NCI-H2081 (cell line): ENCODE results near the gene CACTIN.

Source experiments
- DNase-seq, 2 experiments: peaks; one replicate each; lab custom pipeline; 2025; lab: John Stamatoyannopoulos, UW

The CACTIN gene

GRCh38 chr19:3565139-3565538 lies 61.5 kb downstream of the CACTIN start:
- DNase-seq = no peak

DNA sequence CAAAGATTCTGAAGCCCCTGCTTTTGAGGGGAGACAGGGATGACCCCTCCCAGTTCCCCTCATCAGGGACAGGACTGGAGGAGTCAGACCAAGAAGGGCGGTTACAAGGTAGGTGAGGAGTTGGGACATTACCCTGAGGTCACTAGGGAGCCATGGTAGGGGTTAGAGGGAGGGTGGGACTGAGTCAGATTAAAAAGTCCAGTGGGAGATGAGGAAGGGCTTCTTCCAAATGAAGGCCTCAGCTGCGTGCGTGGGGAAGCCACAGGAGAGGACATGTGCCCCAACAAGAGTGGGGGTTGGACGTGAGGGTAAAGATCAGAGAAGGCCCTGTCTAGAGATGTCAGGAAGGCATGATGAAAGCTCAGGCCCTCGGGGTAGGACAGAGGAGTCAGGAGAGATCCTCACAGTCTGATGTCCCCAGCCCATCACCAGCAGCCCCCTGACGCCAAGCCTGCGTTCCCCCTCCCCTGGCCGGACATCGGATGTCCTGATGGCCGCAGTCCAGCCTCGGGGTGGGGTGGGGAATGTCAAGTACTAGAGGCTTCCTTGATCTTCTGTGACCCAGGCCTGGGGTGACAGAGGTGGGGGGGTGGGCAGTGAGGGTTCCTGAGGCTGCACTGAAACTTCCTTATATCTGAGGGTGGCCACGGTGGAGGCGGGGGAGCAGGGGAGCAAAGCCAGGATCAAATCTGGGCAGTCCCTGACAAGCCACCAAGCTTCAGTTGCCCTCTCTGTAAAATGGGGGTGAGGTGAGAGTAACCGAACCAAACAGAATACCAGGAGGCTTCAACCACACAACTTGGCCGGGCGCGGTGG lies 62.7 kb downstream of the CACTIN start:
- DNase-seq = no peak
